Stimulated activated CD4-positive, alpha-beta T cell treated with anti-CD3 and anti-CD28 coated beads, Interleukin-15, amount 100 ng/mL, for 1 hour (primary cell): ENCODE data around the gene GPR150.

ENCODE experiments used
- DNase-seq, 2 donors: peaks; one replicate each; pipeline ENCODE4 v3.0.0-alpha.2; 2020; ENCODE audit warnings: low read depth in 1 of 2, low spot score in 1 of 2

Gene GPR150

DNA sequence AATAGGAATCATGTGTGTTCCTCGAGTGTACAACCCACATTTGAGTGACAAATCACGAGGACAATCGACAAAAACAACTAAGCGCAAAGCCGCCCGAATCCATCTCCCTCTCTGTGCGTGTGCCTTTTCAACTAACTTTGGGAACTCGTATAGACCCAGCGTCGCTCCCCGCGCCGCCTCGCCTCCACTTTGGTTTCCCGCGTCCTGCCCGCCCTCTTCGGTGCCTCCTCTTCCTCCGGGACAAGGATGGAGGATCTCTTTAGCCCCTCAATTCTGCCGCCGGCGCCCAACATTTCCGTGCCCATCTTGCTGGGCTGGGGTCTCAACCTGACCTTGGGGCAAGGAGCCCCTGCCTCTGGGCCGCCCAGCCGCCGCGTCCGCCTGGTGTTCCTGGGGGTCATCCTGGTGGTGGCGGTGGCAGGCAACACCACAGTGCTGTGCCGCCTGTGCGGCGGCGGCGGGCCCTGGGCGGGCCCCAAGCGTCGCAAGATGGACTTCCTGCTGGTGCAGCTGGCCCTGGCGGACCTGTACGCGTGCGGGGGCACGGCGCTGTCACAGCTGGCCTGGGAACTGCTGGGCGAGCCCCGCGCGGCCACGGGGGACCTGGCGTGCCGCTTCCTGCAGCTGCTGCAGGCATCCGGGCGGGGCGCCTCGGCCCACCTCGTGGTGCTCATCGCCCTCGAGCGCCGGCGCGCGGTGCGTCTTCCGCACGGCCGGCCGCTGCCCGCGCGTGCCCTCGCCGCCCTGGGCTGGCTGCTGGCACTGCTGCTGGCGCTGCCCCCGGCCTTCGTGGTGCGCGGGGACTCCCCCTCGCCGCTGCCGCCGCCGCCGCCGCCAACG is at the start of gene GPR150:
GPR150 (plus strand) TSS at position 58 of the 840 bp plus-strand sequence; CDS start at position 247, 189 bp downstream.
- peak; percentile 34 to 55 for DNase-seq

DNA sequence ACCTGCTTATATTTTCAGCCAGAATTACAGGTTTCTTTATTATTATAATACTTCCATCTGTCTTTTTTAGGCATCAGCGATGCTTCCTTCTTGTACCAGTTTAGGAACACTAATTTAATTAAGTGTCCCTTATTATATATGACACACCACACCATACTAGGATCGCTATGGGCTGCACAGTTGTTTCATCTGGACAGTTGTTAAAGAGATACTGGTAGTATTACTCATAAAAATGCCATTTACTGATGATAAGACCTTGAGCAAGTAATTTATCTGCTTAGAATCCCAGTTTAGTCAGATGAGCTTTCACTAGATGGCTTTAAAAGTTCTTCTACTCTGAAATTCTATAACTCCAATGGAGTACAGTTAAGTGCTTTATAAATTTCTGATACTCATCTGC is 47.9 kb upstream of the GPR150 start:
- no peak for DNase-seq

DNA sequence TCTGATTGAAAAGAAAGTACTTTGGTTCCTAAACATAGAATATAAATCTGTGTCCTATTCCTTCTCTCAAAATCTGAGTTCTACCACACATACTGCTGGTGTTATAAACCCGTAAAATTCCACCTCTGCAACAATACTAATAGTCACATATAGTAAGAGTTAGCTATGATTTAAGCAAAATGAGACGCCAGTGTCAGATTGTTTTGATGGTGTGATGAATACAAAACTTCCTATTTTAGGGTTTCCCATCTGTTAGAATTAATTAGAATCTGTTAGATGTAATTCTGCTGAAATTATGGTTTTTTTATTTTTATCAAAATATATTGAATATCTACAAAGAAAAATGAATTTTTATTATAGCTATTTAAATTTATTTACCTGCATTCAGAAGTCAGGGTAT is 38.3 kb upstream of the GPR150 start:
- DNase-seq: no peak

DNA sequence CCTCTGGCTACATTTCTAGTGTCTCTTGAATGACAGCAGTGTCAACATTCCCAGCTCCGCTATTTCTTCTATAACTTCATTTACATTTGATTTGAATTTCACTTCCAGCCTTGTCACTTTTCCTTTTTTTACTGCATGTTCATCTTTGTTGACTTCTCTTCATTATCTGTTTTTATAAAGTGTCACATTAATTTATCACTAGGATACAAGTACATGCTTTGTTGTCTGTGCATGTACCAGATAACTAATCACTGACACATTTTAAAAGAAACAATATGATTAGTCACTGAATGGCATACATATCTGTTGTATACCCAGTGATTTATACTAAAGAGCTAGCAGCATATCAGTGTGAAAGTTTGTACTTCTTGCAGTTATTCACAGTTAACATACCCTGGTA is 35.9 kb upstream of the GPR150 start:
- no peak for DNase-seq

DNA sequence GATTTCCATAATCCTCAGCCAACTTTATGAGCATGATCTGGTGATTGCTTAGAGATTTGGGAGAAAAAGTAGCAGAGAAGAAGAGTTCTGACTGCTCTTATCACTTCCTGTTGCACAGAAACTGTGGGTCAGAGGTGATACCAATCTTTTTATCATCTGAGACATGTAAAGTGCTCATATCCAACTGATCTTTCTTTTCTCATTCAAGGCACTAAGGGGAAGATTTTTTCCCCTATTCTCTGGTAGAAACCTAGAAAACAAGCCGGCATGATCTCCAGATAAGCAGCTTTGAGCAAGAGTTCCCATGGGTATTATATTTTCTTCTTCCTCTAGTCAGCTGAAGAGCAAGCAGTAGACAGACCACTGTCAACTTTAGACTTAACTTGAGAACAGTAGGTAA is 29.0 kb upstream of the GPR150 start:
- DNase-seq: no peak

DNA sequence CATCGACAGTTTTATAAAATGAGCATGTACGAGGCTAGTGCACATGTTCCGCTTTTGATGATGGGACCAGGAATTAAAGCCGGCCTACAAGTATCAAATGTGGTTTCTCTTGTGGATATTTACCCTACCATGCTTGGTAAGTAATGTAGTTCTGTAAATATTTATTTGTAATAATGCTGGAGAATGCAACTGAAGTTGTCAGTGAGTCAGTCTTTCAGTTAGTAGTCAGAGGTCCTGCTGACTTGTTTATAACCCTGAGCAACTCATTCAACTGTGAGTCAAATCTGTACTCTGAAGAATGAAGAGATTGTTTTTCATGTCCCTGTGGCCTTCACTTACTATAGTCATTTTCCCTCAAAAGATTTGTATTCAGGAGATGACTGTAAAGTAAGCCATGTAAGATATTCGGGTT is 28.4 kb upstream of the GPR150 start:
- no peak for DNase-seq

GRCh38 chr5:95595289-95595931 is 24.5 kb upstream of the GPR150 start:
- DNase-seq: no peak

- no peak for DNase-seq
These were observed 20.6 kb upstream of the GPR150 start for GRCh38 chr5:95599252-95599651.

- DNase-seq: no peak
These were observed 19.3 kb upstream of the GPR150 start for GRCh38 chr5:95600557-95600956.

DNA sequence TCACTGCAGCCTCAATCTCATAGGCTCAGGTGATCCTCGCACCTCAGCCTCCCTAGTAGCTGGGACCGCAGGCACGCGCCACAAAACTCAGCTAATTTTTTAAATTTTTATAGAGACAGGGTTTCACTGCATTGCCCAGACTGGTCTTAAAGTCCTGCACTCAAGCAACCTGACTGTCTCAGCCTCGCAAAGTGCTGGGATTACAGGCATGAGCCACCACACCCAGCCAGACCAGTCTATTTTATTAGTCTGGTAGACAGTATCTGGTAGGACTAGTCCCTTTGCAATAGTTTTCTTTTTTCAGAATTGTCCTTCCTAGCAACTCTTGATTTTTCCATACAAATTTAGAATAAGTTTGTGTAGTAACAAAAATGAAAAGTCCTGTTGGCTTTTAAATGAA is 14.1 kb upstream of the GPR150 start:
- no peak for DNase-seq

DNA sequence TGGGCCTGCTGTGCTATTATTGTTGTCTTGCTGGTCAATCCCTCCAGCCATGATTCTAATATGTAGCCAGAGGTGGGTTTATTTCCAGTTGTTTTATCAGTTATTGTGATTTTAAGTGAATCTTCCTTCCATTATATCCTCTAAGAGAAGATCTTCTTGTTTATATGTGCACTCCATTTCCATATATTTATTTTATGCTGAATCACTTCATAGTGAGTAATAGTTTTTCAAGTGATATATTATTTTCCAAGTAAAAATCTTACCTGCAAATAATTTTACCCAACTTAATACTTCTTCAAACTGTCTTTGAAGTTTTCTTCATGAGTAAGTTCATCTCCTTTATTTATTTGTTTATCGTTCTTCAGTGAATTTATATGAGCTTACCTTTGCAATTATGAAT is 13.5 kb upstream of the GPR150 start:
- DNase-seq: no peak

DNA sequence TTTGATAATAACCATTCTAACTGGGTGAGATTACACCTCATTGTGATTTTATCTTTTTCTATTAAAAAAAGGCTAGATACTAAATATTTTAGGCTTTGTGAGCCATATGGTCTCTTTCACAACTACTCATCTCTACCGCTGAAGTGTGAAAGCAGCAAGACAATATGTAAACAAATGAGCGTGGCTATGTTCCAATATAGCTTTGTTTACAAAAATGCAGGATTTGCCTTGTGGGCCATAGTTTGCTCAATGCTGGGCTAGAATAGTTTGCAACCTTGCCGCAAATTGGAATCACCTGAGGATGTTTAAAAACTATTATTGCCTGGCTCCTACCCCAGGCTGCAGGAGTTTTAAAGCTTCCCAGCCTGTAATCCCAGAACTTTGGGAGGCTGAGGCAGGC is 10.2 kb upstream of the GPR150 start:
- no peak for DNase-seq

DNA sequence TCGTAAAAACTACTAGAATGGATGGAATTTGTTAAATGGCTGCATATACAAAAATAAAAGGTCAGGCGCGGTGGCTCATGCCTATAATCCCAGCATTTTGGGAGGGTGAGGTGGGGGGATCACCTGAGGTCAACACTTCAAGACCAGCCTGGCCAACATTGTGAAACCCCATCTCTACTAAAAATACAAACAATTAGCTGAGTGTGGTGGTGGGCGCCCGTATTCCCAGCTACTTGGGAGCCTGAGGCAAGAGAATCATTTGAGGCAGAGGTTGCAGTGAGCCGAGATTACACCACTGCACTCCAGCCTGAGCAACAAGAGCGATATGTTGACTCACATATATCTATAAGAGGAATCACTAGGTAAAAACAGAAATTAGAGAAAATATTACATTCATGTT is 9.3 kb upstream of the GPR150 start:
- DNase-seq: no peak

DNA sequence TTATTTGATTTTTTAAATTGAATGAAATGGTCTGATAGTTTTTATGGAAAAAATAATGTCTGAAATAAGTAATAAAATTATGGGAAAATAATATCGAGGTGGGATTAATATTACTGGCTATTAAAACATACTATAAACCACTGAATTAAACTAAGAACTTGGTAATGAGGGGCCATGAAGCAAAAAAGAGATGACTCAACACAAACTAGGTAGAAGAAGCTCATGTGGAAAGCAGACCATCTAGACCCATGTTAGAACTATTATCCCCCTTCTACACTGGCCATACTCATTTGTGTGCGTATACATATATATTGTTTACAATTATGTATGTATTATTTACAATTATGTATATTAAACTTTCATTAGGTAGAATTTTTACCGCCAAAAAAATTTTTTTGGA is 8.5 kb upstream of the GPR150 start:
- DNase-seq: no peak

DNA sequence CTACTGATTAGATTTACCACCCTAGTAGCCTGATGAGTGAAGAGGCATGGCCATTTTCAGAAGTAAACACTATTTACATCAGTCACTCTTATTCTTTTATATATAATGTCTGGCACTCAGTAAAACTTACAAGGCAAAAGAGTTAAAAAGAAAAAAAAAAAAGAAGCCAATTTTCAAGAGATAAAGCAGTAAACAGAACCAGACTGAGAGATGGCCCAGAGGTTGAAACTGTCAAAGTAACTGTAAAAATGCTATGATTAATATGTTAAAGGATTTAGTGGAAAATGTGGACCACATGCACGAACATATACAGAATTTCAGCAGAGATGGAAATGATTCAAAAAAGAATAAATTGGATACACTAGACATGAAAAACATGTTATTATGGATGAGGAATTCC is 6.4 kb upstream of the GPR150 start:
- no peak for DNase-seq

GRCh38 chr5:95615164-95615467 is 4.8 kb upstream of the GPR150 start:
- DNase-seq: no peak

DNA sequence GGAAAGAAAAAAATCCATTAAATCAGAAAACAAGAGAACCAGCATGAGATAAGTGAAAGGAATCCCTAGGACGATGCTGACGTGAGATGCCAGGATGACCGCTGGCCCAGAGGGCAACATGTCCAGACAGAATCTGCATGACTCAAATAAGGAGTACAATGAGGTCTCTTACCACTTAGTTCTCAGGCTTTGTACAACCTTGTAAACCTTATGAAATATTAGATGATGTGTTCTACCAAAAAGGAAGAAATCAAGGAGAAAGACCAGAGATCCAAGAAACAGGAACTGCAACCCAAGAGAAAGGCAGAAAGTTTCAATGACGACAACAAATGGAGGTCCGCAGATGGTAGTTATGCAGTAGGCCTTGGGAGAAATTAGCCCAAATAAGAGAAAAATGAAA is 2.8 kb upstream of the GPR150 start:
- no peak for DNase-seq

GRCh38 chr5:95619096-95619495 is 791 bp upstream of the GPR150 start:
- DNase-seq: no peak

DNA sequence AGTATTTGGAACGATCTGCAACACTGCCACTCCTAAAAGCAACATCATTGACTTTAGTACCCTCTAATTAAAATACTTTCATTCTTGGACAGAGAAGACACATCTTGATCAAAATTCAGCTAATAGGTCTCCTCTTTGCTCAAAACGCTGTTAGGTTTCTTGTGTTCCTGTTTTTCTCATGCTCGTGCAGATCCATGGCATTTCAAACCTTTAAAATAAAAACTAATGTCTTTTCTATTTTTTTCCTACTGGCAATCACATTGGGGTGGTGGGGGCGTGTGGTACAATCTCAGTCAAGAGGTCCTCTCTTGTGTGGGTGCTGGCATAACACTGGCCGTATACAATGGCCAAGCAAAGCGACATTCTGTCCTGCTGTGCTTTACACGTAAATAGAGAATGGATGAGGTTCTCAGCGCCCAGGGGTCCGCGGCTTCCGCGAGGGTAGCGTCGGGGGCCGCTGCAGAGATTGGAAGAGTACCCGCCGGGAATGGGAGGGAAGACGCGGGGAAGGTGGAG is 315 bp upstream of the GPR150 start:
- no peak for DNase-seq

- peak; percentile 21 to 38 for DNase-seq
These were observed 1.3 kb downstream of the GPR150 start for GRCh38 chr5:95620870-95621838.

GRCh38 chr5:95621839-95622629 is 2.1 kb downstream of the GPR150 start:
- DNase-seq: no peak
